Small intestine (tissue), 7 donors: ENCODE results near the gene CD247. TPM values are rescaled to one million over a fixed set of nuclear protein-coding genes. Genes with fewer than 3 reads are reported as not detected.

Experiments
- DNase-seq, 2 donors: peaks; one replicate each; pipeline versions ENCODE4 v3.0.0 to v3.0.0-alpha.2; 2013
- FAIRE-seq: peaks from 2 replicates; lab custom pipeline; 2012; peaks lifted over from hg19 to GRCh38; lab: Jason Lieb, UNC
- H3K27ac ChIP-seq, 3 donors: one replicate each; pipeline ENCODE4 v1.5.1; 2013; ENCODE audit warnings: low read length in 2 of 3, mild to moderate bottlenecking in 2 of 3, control low read depth in 1 of 3, inconsistent platforms in 1 of 3, low read depth in 1 of 3, moderate library complexity in 1 of 3
- H3K27me3 ChIP-seq, 3 donors: one replicate each; pipeline ENCODE4 v1.6.1; 2013; ENCODE audit warnings: low read length in 3 of 3, inconsistent platforms in 1 of 3; ENCODE audit not compliant: control insufficient read depth in 3 of 3, insufficient read depth in 3 of 3
- H3K36me3 ChIP-seq, 3 donors: one replicate each; pipeline ENCODE4 v1.6.1; 2013; ENCODE audit warnings: low read length in 3 of 3, inconsistent platforms in 1 of 3, low read depth in 1 of 3, mild to moderate bottlenecking in 1 of 3, moderate library complexity in 1 of 3; ENCODE audit not compliant: control insufficient read depth in 3 of 3, insufficient read depth in 2 of 3
- H3K4me1 ChIP-seq, 3 donors: one replicate each; pipeline ENCODE4 v1.6.1; 2013; ENCODE audit warnings: low read length in 2 of 3, inconsistent platforms in 1 of 3, low read depth in 1 of 3, mild to moderate bottlenecking in 1 of 3, moderate library complexity in 1 of 3; ENCODE audit not compliant: control insufficient read depth in 3 of 3, insufficient read depth in 2 of 3
- H3K4me3 ChIP-seq, 3 donors: one replicate each; pipeline ENCODE4 v1.5.1; 2013; ENCODE audit warnings: low read length in 3 of 3, control low read depth in 1 of 3, inconsistent platforms in 1 of 3, low read depth in 1 of 3, mild to moderate bottlenecking in 1 of 3, moderate library complexity in 1 of 3
- H3K9me3 ChIP-seq, 2 donors: one replicate each; pipeline ENCODE4 v1.6.1; 2013; ENCODE audit warnings: low read depth in 1 of 2, low read length in 1 of 2; ENCODE audit not compliant: control insufficient read depth in 2 of 2, insufficient read depth in 1 of 2
- WGBS, 3 donors: extraction: QIAGEN DNeasy Blood & Tissue Kit; methylation state at CpG; one replicate each; pipeline ENCODE4 v1.1.7; 2013; 5-methylcytosine and 5-hydroxymethylcytosine counted together
- polyA plus RNA-seq, 4 donors: library from polyadenylated mRNA; stranded (reverse) in 3 of 4; unstranded in 1 of 4; fragments of 200-250 nt in 3 of 4; fragments of 120-200 nt in 1 of 4; gene quantifications; one replicate each; pipeline versions ENCODE4 v1.2.1 to v1.2.3, GENCODE V29; 2013
- donor health status: healthy with polysubstance abuse.
- donor health status: control.
- donor health status: control.
- donor health status: Bipolar disorder and iron deficiency.
- donor health status: healthy.

Gene CD247
- polyA plus RNA-seq, 4 donors, result 0.45 to 5.0 (median 3.2) TPM

- FAIRE-seq (no peak), DNase-seq (no peak)
- no peaks in the 10 kb centered on the region for H3K36me3 ChIP-seq
- peak overlapping the region in 2 of 3 donors; percentile 43 to 91 for H3K27ac ChIP-seq
- H3K4me1 ChIP-seq, result peaks cover 0 to 4% (median 0%) of the 10 kb centered on the region in 3 donors
- WGBS, 3 donors, result 73 to 92% (median 84%) methylated on average over 30 of the region's 30 CpGs
- peak overlapping the region; percentile 3 to 61 (median 28) for H3K4me3 ChIP-seq
- H3K9me3 ChIP-seq, result no peaks in the 10 kb centered on the region
- no peaks in the 10 kb centered on the region for H3K27me3 ChIP-seq
Measured at GRCh38 chr1:167517535-167518330, 596 bp downstream of the CD247 start.

DNA sequence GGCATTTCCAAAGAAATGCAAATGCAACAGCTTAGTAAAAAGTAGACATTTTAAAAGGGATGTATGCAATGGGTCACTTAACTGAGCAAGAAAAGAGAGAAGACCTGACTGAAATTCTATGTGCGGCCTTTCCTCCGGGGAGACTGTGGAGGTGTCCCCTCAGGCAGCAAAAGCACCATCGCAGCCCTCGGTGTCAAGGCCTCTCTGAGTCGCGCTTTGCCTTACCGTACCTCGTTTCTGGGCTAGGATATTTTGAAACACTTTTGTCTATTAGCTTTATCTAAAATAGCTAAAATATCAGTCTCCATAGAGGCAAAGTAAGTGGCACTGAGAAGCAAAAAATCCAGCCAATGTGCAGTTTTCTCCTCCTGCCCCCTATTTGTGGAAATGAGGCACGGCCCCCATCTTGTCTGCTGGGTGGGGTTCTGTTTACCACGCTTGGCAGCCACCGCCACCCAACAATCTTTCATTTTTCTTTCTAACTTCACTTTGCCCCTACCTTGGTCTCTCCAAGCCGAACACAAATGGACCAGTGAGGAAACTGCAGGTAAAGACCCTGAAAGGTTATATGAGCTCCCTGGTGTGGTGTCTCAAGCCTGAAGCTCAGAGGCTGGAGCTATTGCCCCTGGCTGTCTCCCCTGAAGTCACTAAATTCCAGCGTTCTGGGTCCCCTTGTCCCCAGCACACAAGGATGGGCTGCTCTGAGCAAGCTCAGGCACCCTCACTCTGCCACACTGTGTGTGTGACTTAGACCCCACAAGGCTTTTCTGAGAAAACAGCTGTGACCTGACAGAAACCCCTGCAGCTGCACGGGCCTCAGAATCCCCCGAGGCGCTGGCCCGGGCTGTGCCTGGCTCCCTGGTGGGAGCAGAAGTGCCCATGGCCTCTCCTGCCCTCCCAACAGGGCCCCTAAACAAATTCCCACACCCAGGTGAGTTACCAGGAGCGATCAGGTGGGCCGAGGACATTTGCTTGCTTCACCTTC, 1.6 kb downstream of the CD247 start:
- H3K4me1 ChIP-seq, result peaks cover 0 to 7% (median 0%) of the 10 kb centered on the region in 3 donors
- 72 to 80% (median 75%) methylated on average over 19 of the region's 19 CpGs for WGBS, 3 donors
- no peak for FAIRE-seq
- peak overlapping the region in 1 of 3 donors; percentile 91 for H3K27ac ChIP-seq
- no peaks in the 10 kb centered on the region for H3K27me3 ChIP-seq
- DNase-seq, result no peak
- H3K36me3 ChIP-seq, result no peaks in the 10 kb centered on the region
- peak overlapping the region in 2 of 3 donors; percentile 28 to 61 for H3K4me3 ChIP-seq
- no peaks in the 10 kb centered on the region for H3K9me3 ChIP-seq

DNA sequence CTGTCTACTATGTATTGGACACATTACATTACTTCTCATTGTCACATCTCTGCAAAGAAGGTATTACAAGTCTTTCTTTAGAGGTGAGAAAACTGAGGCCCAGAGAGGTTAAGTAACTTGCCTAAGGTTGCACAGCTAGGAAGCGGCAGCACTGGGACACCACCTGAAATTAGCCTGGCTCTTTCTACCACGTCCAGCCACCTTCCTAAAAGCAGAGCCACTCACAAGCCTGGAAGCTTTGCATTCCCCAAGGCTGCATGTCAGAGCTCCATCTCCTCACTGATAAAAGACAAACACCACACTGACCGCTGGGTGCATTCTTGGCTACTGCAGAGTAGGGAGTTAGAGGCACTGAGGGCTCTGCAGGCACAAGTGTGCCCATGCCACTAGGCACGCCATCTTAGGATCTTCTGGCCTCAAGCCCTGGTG, 2.4 kb downstream of the CD247 start:
- Histone ChIP-seq H3K4me1 (peaks cover 0 to 6% (median 0%) of the 10 kb centered on the region in 3 donors), H3K9me3 (no peaks in the 10 kb centered on the region), H3K36me3 (no peaks in the 10 kb centered on the region), H3K4me3 (peak overlapping the region in 1 of 3 donors; percentile 61), H3K27me3 (no peaks in the 10 kb centered on the region), H3K27ac (peak overlapping the region in 1 of 3 donors; percentile 91)
- DNase-seq (no peak), FAIRE-seq (no peak)
- WGBS, 3 donors, result 70 to 79% (median 76%) methylated on average over 4 of the region's 4 CpGs

- DNase-seq (no peak), FAIRE-seq (no peak)
- Histone ChIP-seq H3K27me3 (no peaks in the 10 kb centered on the region), H3K4me1 (peaks cover 0 to 4% (median 0%) of the 10 kb centered on the region in 3 donors), H3K4me3 (peak overlapping the region in 1 of 3 donors; percentile 61), H3K36me3 (no peaks in the 10 kb centered on the region), H3K9me3 (no peaks in the 10 kb centered on the region), H3K27ac (no peak overlapping the region)
- 72 to 88% (median 85%) methylated on average over 3 of the region's 3 CpGs for WGBS, 3 donors
Measured at GRCh38 chr1:167515461-167515860, 2.9 kb downstream of the CD247 start.

DNA sequence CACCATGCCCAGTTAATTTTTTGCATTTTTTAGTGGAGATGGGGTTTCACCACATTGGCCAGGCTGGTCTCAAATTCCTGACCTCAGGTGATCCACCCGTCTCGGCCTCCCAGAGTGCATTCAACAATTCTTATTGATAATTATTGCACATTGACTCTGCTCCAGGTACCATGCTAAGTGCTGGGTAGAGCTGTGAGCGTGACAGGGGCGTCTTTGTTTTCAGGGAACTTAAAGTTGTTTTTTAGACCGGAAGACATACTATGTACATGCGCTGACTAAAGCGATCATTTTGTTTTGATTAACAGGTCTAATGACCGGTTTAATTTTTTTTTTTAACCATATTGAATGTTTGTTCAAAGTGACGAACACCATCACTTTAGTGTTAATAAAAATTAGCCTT, 4.0 kb downstream of the CD247 start:
- Histone ChIP-seq H3K36me3 (no peaks in the 10 kb centered on the region), H3K4me3 (no peak overlapping the region), H3K9me3 (no peaks in the 10 kb centered on the region), H3K4me1 (peaks cover 0 to 4% (median 0%) of the 10 kb centered on the region in 3 donors), H3K27ac (no peak overlapping the region), H3K27me3 (no peaks in the 10 kb centered on the region)
- 81 to 90% (median 83%) methylated on average over 9 of the region's 9 CpGs for WGBS, 3 donors
- DNase-seq (no peak), FAIRE-seq (no peak)

GRCh38 chr1:167512046-167512654, 6.2 kb downstream of the CD247 start:
- peaks cover 0 to 4% (median 0%) of the 10 kb centered on the region in 3 donors for H3K4me1 ChIP-seq
- no peaks in the 10 kb centered on the region for H3K9me3 ChIP-seq
- no peaks in the 10 kb centered on the region for H3K27me3 ChIP-seq
- no peaks in the 10 kb centered on the region for H3K36me3 ChIP-seq
- 9 to 39% (median 17%) methylated on average over 7 of the region's 7 CpGs for WGBS, 3 donors
- peak in 1 of 2 donors; percentile 55 for DNase-seq
- H3K27ac ChIP-seq, result no peak overlapping the region
- H3K4me3 ChIP-seq, result no peak overlapping the region
- no peak for FAIRE-seq

GRCh38 chr1:167511374-167511986, 6.8 kb downstream of the CD247 start:
- Histone ChIP-seq H3K4me1 (peaks cover 0 to 4% (median 0%) of the 10 kb centered on the region in 3 donors), H3K4me3 (no peak overlapping the region), H3K27ac (no peak overlapping the region), H3K9me3 (no peaks in the 10 kb centered on the region), H3K27me3 (no peaks in the 10 kb centered on the region), H3K36me3 (no peaks in the 10 kb centered on the region)
- 79 to 88% (median 83%) methylated on average over 11 of the region's 11 CpGs for WGBS, 3 donors
- DNase-seq (no peak), FAIRE-seq (no peak)
